Prostate gland (tissue), 2 donors: ENCODE data around the gene DOCK2. TPM values are rescaled to one million over a fixed set of nuclear protein-coding genes. Genes with fewer than 3 reads are reported as not detected.

Experiments used
- DNase-seq: peaks from one replicate; pipeline ENCODE4 v3.0.0-alpha.2; 2019; ENCODE audit warnings: low spot score
- H3K27ac ChIP-seq, 2 donors: fragments of 200-600 bp; sonication (generic); 2 replicates each; pipeline ENCODE4 v1.5.1; 2017 to 2019
- H3K27me3 ChIP-seq: fragments of 200-600 bp; sonication (generic); replicated peaks from 2 replicates; pipeline ENCODE4 v1.5.1; 2019; ENCODE audit not compliant: insufficient read depth
- H3K36me3 ChIP-seq, 2 donors: fragments of 200-600 bp; sonication (generic); 1 replicate in 1 of 2; 2 replicates in 1 of 2; pipeline versions ENCODE4 v1.5.1 to v1.8.1; 2017 to 2019
- H3K4me1 ChIP-seq: fragments of 200-600 bp; sonication (generic); replicated peaks from 2 replicates; pipeline ENCODE4 v1.5.1; 2019
- H3K4me3 ChIP-seq, 2 donors: fragments of 200-600 bp; sonication (generic); 2 replicates each; pipeline ENCODE4 v1.5.1; 2017 to 2019
- H3K9me3 ChIP-seq: fragments of 200-600 bp; sonication (generic); 2 replicates; pipeline ENCODE4 v1.5.1; 2017
- POLR2A ChIP-seq: fragments of 450-650 bp; IDR thresholded peaks from one replicate; pipeline ENCODE4 v1.6.1; 2016; ENCODE audit warnings: antibody characterized with exemption, mild to moderate bottlenecking
- POLR2AphosphoS5 ChIP-seq: sonication (generic); formaldehyde crosslinking; IDR thresholded peaks from one replicate; pipeline ENCODE4 v1.6.1; 2017; ENCODE audit warnings: antibody characterized with exemption
- WGBS: methylation state at CpG from one replicate; pipeline ENCODE4 v1.1.5; 2018; 5-methylcytosine and 5-hydroxymethylcytosine counted together
- intact Hi-C: fragments of 100-400 bp; cut with DNase I; formaldehyde crosslinking; loops from one replicate; pipeline ENCODE4 v1.14.2; 2022
- total RNA-seq, 2 donors: library from RNA; depleted of rRNA; stranded (reverse); fragments of >200 nt; gene quantifications; one replicate each; pipeline ENCODE4 v1.1.0, GENCODE V29; 2016
- TF ChIP-seq, protein P1 (sequence below), 4 experiments: fragments of 200-600 bp in 2 of 4; fragments of 450-650 bp in 2 of 4; sonication (generic) in 2 of 4; IDR thresholded peaks; 1 replicate in 3 of 4; 2 replicates in 1 of 4; pipeline ENCODE4 v1.5.1; 2016 to 2019; ENCODE audit warnings: antibody characterized with exemption in 4 of 4, mild to moderate bottlenecking in 2 of 4, moderate library complexity in 2 of 4

Gene DOCK2
- total RNA-seq, 2 donors from 2014 or later = 2.5 to 6.2 TPM

- intact Hi-C loops = no loop called here
- 86% methylated on average over 4 of the region's 4 CpGs for WGBS
- Histone ChIP-seq H3K36me3 (no peaks in the 10 kb centered on the region), H3K27me3 (no peaks in the 10 kb centered on the region), H3K27ac (no peak overlapping the region), H3K9me3 (no peaks in the 10 kb centered on the region), H3K4me1 (no peaks in the 10 kb centered on the region), H3K4me3 (no peak overlapping the region)
- TF ChIP-seq POLR2AphosphoS5 = no peak
- TF ChIP-seq, protein P1, sequence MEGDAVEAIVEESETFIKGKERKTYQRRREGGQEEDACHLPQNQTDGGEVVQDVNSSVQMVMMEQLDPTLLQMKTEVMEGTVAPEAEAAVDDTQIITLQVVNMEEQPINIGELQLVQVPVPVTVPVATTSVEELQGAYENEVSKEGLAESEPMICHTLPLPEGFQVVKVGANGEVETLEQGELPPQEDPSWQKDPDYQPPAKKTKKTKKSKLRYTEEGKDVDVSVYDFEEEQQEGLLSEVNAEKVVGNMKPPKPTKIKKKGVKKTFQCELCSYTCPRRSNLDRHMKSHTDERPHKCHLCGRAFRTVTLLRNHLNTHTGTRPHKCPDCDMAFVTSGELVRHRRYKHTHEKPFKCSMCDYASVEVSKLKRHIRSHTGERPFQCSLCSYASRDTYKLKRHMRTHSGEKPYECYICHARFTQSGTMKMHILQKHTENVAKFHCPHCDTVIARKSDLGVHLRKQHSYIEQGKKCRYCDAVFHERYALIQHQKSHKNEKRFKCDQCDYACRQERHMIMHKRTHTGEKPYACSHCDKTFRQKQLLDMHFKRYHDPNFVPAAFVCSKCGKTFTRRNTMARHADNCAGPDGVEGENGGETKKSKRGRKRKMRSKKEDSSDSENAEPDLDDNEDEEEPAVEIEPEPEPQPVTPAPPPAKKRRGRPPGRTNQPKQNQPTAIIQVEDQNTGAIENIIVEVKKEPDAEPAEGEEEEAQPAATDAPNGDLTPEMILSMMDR (IDR thresholded peaks at IDR 0.05) = no peak
- TF ChIP-seq POLR2A = no peak
- no peak for DNase-seq
These were observed 37.6 kb upstream of the DOCK2 start for GRCh38 chr5:169599451-169599850.

DNA sequence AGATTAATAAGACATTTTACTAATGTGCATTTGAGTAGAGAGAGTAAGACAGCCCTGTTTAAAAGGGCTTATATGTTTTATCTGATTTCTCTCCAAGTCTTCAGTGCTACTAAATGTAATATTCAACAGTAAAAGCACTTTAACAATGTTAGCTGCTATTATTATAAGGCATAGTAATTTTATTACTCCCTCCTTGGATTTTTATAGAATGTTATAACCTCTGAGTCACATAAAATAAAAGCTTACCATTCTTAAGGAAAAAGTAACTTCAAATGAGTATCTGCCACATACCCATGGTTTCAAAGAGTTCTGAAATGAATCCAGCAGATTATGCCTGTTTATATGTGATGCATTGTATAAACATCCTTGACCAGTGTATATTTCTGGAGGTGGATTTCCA is 34.5 kb upstream of the DOCK2 start:
- intact Hi-C loops = no loop called here
- no peak overlapping the region for H3K27ac ChIP-seq
- H3K4me1 ChIP-seq = no peaks in the 10 kb centered on the region
- TF ChIP-seq, protein P1 (IDR thresholded peaks at IDR 0.05) = no peak
- no peak for TF ChIP-seq POLR2AphosphoS5
- TF ChIP-seq POLR2A = no peak
- no peaks in the 10 kb centered on the region for H3K27me3 ChIP-seq
- no peak for DNase-seq
- no peak overlapping the region for H3K4me3 ChIP-seq
- no peaks in the 10 kb centered on the region for H3K36me3 ChIP-seq
- H3K9me3 ChIP-seq = no peaks in the 10 kb centered on the region

DNA sequence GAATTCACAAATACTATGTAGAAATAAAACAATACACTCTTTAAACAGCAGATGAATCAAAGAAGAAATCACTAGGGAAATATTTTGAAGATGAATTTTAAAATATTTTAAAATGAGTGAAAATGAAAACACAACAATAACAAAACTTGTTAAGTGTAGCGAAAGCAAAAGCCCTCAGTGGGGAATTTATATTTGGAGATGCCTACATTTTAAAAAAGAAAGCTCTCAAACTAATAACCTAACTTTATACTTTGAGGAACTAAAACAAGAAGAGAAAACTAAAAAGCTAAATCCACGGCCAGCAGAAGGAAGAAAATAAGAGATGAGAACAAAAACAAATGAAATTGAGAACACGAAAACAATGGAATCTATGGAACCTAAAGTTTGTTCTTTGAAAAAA is 30.8 kb upstream of the DOCK2 start:
- Histone ChIP-seq H3K4me3 (no peak overlapping the region), H3K36me3 (no peaks in the 10 kb centered on the region), H3K27ac (no peak overlapping the region), H3K4me1 (no peaks in the 10 kb centered on the region), H3K27me3 (no peaks in the 10 kb centered on the region), H3K9me3 (no peaks in the 10 kb centered on the region)
- TF ChIP-seq, protein P1 (IDR thresholded peaks at IDR 0.05) = no peak
- no peak for TF ChIP-seq POLR2A
- DNase-seq = no peak
- intact Hi-C loops = no loop called here
- WGBS = 89% methylated on average over 3 of the region's 3 CpGs

DNA sequence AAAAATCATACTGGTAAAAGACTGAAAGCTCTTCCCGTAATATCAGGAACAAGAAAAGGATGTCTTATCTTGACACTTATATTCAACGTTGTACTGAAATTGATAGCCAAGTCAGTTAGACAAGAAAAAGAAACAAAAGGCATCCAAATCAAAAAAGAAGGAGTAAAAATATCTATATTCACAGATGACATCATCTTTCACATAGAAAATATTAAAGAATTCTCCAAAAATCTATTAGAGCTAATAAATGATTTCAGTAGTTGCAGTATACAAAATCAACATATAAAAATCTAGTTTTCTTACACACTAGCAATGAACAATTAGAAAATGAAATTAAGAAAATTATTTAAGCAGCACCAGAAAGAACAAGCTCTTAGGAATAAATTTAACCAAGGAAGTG is 29.2 kb upstream of the DOCK2 start:
- Histone ChIP-seq H3K4me1 (no peaks in the 10 kb centered on the region), H3K4me3 (no peak overlapping the region), H3K36me3 (no peaks in the 10 kb centered on the region), H3K27ac (no peak overlapping the region), H3K9me3 (no peaks in the 10 kb centered on the region), H3K27me3 (no peaks in the 10 kb centered on the region)
- TF ChIP-seq POLR2AphosphoS5 = no peak
- TF ChIP-seq POLR2A = no peak
- TF ChIP-seq, protein P1 (IDR thresholded peaks at IDR 0.05) = no peak
- WGBS = 80% methylated on average over 2 of the region's 2 CpGs
- no peak for DNase-seq
- intact Hi-C loops = no loop called here

DNA sequence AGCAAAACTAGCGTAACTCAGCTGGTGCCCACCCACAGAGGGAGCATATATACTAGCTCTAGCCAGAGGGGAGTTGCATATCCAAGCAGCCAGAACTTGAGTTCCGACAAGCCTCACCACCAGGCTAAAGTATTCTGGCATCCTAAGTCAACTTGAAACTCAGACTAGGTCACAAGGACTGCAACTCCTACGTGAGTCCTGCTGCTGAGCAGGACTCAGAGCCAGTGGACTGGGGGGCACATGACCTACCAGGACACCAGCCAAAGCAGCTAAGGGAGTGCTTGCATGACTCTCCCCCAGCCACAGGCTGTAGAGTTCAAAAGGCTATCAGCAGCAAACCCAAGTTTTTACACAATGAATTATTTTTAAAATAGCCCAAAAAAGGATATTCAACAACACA is 27.4 kb upstream of the DOCK2 start:
- DNase-seq = no peak
- no peak overlapping the region for H3K4me3 ChIP-seq
- no peaks in the 10 kb centered on the region for H3K36me3 ChIP-seq
- intact Hi-C loops = no loop called here
- H3K9me3 ChIP-seq = no peaks in the 10 kb centered on the region
- 64% methylated on average over 3 of the region's 3 CpGs for WGBS
- no peak for TF ChIP-seq POLR2A
- no peak for TF ChIP-seq POLR2AphosphoS5
- TF ChIP-seq, protein P1 (IDR thresholded peaks at IDR 0.05) = no peak
- H3K27ac ChIP-seq = no peak overlapping the region
- H3K27me3 ChIP-seq = no peaks in the 10 kb centered on the region
- H3K4me1 ChIP-seq = no peaks in the 10 kb centered on the region
